Stomach (tissue), 9 donors: ENCODE measurements around the gene ORAI3. TPM values are rescaled to one million over a fixed set of nuclear protein-coding genes. Genes with fewer than 3 reads are reported as not detected.
A peak's percentile ranks its signal among the peaks of the same experiment; 100 is the strongest.

Experiments used
- DNase-seq, 2 donors: peaks; one replicate each; pipeline versions ENCODE4 v3.0.0 to v3.0.0-alpha.2; 2013 to 2019
- H3K27ac ChIP-seq, 5 donors: fragments of 200-600 bp in 4 of 5; sonication (generic) in 4 of 5; one replicate each; pipeline ENCODE4 v1.5.1; 2013 to 2019; ENCODE audit warnings: mild to moderate bottlenecking in 1 of 5, moderate library complexity in 1 of 5
- H3K27me3 ChIP-seq, 3 donors: fragments of 200-600 bp; sonication (generic); one replicate each; pipeline ENCODE4 v1.5.1; 2017 to 2019; ENCODE audit warnings: mixed run types in 1 of 3
- H3K36me3 ChIP-seq, 4 donors: fragments of 200-600 bp; sonication (generic); 1 replicate in 3 of 4; 2 replicates in 1 of 4; pipeline ENCODE4 v1.5.1; 2016 to 2019
- H3K4me1 ChIP-seq, 4 donors: fragments of 200-600 bp; sonication (generic); one replicate each; pipeline ENCODE4 v1.5.1; 2016 to 2019
- H3K4me3 ChIP-seq, 4 donors: fragments of 200-600 bp; sonication (generic) in 3 of 4; one replicate each; pipeline ENCODE4 v1.5.1; 2016 to 2019; ENCODE audit warnings: mild to moderate bottlenecking in 1 of 4
- H3K9me3 ChIP-seq, 4 donors: fragments of 200-600 bp; sonication (generic); one replicate each; pipeline ENCODE4 v1.5.1; 2016 to 2019
- EP300 ChIP-seq: sonication (generic); formaldehyde crosslinking; IDR thresholded peaks from one replicate; pipeline ENCODE4 v1.6.1; 2017; ENCODE audit warnings: antibody characterized with exemption
- POLR2A ChIP-seq, 4 donors: fragments of 450-650 bp; IDR thresholded peaks; one replicate each; pipeline ENCODE4 v1.6.1; 2016; ENCODE audit warnings: antibody characterized with exemption in 4 of 4, control low read depth in 2 of 4, mild to moderate bottlenecking in 1 of 4, moderate library complexity in 1 of 4
- POLR2AphosphoS5 ChIP-seq, 3 donors: sonication (generic); formaldehyde crosslinking; IDR thresholded peaks; one replicate each; pipeline ENCODE4 v1.6.1; 2016; ENCODE audit warnings: antibody characterized with exemption in 3 of 3
- WGBS, 5 donors: extraction: QIAGEN DNeasy Blood & Tissue Kit in 3 of 5; methylation state at CpG; one replicate each; pipeline versions ENCODE4 v1.1.5 to v1.1.7; 2013 to 2018; 5-methylcytosine and 5-hydroxymethylcytosine counted together
- intact Hi-C: fragments of 100-400 bp; cut with DNase I; formaldehyde crosslinking; loops from one replicate; pipeline ENCODE4 v1.15.1; 2023; ENCODE audit warnings: low total_unique reads
- polyA plus RNA-seq, 3 donors: library from polyadenylated mRNA; stranded (reverse); fragments of 200-250 nt; gene quantifications; one replicate each; pipeline ENCODE4 v1.2.3, GENCODE V29; 2013
- total RNA-seq, 5 donors: library from RNA; depleted of rRNA; stranded (reverse); fragments of >200 nt; gene quantifications; one replicate each; pipeline versions ENCODE4 v1.1.0 to v1.2.3, GENCODE V29; 2014 to 2016
- TF ChIP-seq, protein P1 (sequence below), 7 experiments: fragments of 450-650 bp in 4 of 7; fragments of 200-600 bp in 3 of 7; sonication (generic) in 3 of 7; IDR thresholded peaks; one replicate each; pipeline ENCODE4 v1.5.1; 2016 to 2019; ENCODE audit warnings: antibody characterized with exemption in 7 of 7, control low read depth in 2 of 7, mild to moderate bottlenecking in 1 of 7
- donor health status: healthy with polysubstance abuse.
- donor health status: Bipolar disorder and iron deficiency.
- donor health status: healthy.

Gene ORAI3
- total and polyA plus RNA-seq, 8 donors: 6.7 to 26.0 (median 10.5) TPM; not detected in 1

DNA sequence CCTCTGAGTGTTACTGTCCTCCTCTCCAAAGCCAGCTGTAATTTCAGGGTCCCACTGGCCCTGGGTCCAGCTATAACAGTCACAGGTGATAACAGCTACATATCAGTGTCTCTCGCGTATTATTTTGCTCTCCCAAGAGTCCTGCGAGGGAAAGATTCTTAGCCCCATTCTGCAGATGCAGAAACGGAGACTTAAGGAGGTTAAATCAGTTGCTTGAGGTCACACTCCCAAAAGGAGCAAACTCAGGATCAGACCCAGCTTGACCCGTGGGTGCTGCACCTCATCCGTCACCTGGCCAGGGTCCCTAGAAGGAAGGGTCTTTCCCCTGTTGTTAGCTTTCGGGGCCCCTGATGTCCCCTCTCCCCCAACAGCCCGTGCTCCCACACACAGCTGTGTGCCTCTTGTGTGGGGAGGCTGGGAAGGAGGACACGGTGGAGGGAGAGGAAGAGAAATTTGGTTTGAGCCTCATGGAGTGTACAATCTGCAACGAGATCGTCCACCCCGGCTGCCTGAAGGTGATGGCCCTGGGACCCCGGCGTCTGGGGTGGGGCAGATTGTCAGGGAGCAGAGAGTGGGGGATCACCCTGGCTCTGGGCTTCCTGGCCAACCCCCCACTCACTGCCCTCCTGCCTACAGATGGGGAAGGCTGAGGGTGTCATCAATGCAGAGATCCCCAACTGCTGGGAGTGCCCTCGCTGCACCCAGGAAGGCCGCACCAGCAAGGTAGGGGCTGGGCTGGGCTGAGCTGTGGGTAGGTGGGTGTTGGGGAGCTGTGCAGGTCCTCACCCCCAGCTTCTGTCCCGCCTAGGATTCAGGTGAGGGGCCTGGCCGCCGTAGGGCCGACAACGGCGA lies 21.7 kb upstream of the ORAI3 start:
- peak in 1 of 2 donors; percentile 28 for DNase-seq
- Histone ChIP-seq H3K27ac (peak overlapping the region in 2 of 5 donors; percentile 18 to 31), H3K4me1 (peaks cover 11 to 41% (median 28%) of the 10 kb centered on the region in 4 donors), H3K9me3 (no peaks in the 10 kb centered on the region), H3K4me3 (no peak overlapping the region), H3K27me3 (no peaks in the 10 kb centered on the region), H3K36me3 (peaks cover 10 to 67% (median 63%) of the 10 kb centered on the region in 4 donors)
- TF ChIP-seq EP300: no peak
- no peak for TF ChIP-seq POLR2AphosphoS5 (IDR thresholded peaks at IDR 0.05)
- no peak for TF ChIP-seq POLR2A (IDR thresholded peaks at IDR 0.05)
- TF ChIP-seq, protein P1, sequence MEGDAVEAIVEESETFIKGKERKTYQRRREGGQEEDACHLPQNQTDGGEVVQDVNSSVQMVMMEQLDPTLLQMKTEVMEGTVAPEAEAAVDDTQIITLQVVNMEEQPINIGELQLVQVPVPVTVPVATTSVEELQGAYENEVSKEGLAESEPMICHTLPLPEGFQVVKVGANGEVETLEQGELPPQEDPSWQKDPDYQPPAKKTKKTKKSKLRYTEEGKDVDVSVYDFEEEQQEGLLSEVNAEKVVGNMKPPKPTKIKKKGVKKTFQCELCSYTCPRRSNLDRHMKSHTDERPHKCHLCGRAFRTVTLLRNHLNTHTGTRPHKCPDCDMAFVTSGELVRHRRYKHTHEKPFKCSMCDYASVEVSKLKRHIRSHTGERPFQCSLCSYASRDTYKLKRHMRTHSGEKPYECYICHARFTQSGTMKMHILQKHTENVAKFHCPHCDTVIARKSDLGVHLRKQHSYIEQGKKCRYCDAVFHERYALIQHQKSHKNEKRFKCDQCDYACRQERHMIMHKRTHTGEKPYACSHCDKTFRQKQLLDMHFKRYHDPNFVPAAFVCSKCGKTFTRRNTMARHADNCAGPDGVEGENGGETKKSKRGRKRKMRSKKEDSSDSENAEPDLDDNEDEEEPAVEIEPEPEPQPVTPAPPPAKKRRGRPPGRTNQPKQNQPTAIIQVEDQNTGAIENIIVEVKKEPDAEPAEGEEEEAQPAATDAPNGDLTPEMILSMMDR (IDR thresholded peaks at IDR 0.05): no peak
- 87 to 93% (median 90%) methylated on average over 17 to 22 of the region's 22 CpGs for WGBS, 5 donors
- intact Hi-C loops: no loop called here

DNA sequence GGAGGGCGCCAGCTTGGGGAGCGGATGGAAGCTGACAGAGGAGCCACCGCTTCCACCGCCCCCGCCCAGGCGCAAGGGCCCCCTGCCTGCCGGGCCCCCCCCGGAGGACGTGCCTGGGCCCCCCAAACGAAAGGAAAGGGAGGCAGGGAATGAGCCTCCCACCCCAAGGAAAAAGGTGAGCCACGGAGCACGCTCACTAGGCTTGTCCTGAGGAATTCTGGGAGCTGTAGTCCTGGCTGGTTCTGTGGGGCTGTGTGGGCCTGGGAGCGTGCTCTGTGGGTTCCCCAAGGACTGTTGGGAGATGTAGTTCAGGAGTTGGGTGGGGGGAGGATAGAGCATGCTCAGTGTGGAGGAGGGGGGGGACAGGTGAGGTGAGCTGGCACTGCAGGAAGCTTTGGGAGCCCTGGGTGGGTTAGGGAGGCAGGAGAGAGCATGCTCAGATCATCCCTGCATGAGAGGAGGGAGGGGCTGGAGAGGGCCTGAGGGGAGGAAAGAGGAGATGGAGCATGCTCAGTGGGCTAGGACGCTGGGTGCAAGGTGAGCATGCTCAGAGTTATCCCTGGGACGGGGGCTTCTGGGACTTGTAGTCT lies 21.0 kb upstream of the ORAI3 start:
- Histone ChIP-seq H3K27ac (peak overlapping the region in 2 of 5 donors; percentile 18 to 31), H3K9me3 (no peaks in the 10 kb centered on the region), H3K36me3 (peaks cover 15 to 74% (median 71%) of the 10 kb centered on the region in 4 donors), H3K4me3 (no peak overlapping the region), H3K27me3 (no peaks in the 10 kb centered on the region), H3K4me1 (peaks cover 11 to 41% (median 28%) of the 10 kb centered on the region in 4 donors)
- intact Hi-C loops: no loop called here
- peak in 1 of 2 donors; percentile 90 for DNase-seq
- 53 to 66% (median 65%) methylated on average over 9 to 15 of the region's 15 CpGs for WGBS, 5 donors
- TF ChIP-seq POLR2A (IDR thresholded peaks at IDR 0.05): no peak
- TF ChIP-seq, protein P1 (IDR thresholded peaks at IDR 0.05): no peak
- TF ChIP-seq EP300: no peak
- no peak for TF ChIP-seq POLR2AphosphoS5 (IDR thresholded peaks at IDR 0.05)

DNA sequence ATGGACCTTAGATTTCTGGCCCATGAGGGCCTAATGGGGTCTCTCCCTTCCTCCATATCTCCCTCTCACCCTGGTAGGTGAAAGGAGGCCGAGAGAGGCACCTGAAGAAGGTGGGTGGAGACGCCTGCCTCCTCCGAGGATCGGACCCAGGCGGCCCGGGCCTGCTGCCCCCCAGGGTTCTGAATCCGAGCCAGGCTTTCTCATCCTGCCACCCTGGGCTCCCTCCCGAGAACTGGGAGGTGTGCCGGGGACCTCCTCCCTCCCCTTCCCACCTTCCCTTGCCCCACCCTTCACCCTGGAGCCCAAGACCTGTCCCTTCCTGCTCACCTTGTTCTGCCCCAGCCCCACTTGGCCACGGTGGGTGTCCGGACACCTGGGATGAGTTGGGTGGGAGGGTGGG lies 20.5 kb upstream of the ORAI3 start:
- intact Hi-C loops: no loop called here
- Histone ChIP-seq H3K27me3 (no peaks in the 10 kb centered on the region), H3K9me3 (no peaks in the 10 kb centered on the region), H3K4me1 (peaks cover 11 to 41% (median 28%) of the 10 kb centered on the region in 4 donors), H3K4me3 (no peak overlapping the region), H3K27ac (no peak overlapping the region), H3K36me3 (peaks cover 17 to 79% (median 76%) of the 10 kb centered on the region in 4 donors)
- DNase-seq: no peak
- TF ChIP-seq EP300 (no peak), POLR2A (IDR thresholded peaks at IDR 0.05) (no peak), POLR2AphosphoS5 (IDR thresholded peaks at IDR 0.05) (no peak)
- TF ChIP-seq, protein P1 (IDR thresholded peaks at IDR 0.05): no peak
- WGBS, 5 donors: 70 to 91% (median 86%) methylated on average over 9 to 11 of the region's 11 CpGs

DNA sequence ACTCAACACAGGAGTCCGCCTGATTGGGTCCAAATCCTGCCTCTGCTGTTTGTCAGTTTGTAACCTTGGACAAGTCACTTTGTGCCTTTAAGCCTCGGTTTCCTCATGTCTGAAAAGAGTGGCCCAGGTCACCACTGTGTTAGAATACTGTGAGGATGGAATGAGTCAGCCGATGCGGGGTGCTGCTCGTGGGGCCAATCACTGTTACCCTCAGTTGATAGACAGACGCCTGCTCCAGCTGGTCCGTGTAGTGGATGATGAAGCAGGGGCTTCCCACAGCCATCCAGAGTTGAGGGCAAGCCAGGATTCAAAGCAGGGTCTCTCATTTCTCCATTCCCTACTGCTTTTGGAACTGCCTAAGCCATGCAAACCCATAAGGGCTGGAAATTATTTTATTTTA lies 19.7 kb upstream of the ORAI3 start:
- TF ChIP-seq POLR2AphosphoS5 (IDR thresholded peaks at IDR 0.05) (no peak), EP300 (no peak), POLR2A (IDR thresholded peaks at IDR 0.05) (no peak)
- TF ChIP-seq, protein P1 (IDR thresholded peaks at IDR 0.05): no peak
- intact Hi-C loops: no loop called here

More for the DNA sequence above, 19.7 kb upstream of the ORAI3 start:
- H3K27me3 ChIP-seq: no peaks in the 10 kb centered on the region
- WGBS, 5 donors: 71 to 80% (median 74%) methylated on average over 7 of the region's 7 CpGs
- H3K4me3 ChIP-seq: no peak overlapping the region
- H3K4me1 ChIP-seq: peaks cover 8 to 36% (median 22%) of the 10 kb centered on the region in 4 donors
- DNase-seq: no peak
- no peaks in the 10 kb centered on the region for H3K9me3 ChIP-seq
- peaks cover 17 to 87% (median 83%) of the 10 kb centered on the region in 4 donors for H3K36me3 ChIP-seq
- no peak overlapping the region for H3K27ac ChIP-seq
